Liver (tissue), 3 donors: Measurements from ENCODE around the gene PHB1.

ENCODE experiments used
- CTCF ChIP-seq: fragments of 150-350 bp; IDR thresholded peaks from 2 replicates; pipeline ENCODE4 v1.5.1; 2017; ENCODE audit warnings: improper control_type of control experiment, low read depth, low read length; ENCODE audit not compliant: missing input control
- JUND ChIP-seq, 2 donors: IDR thresholded peaks; 2 replicates each; pipeline ENCODE4 v1.6.1; 2016; ENCODE audit warnings: antibody characterized with exemption in 2 of 2
- RAD21 ChIP-seq, 2 donors: IDR thresholded peaks; 2 replicates each; pipeline ENCODE4 v1.6.1; 2016; ENCODE audit warnings: antibody characterized with exemption in 2 of 2, mild to moderate bottlenecking in 2 of 2
- REST ChIP-seq: IDR thresholded peaks from 2 replicates; pipeline ENCODE4 v1.6.1; 2016; ENCODE audit warnings: antibody characterized with exemption, mild to moderate bottlenecking
- SP1 ChIP-seq: IDR thresholded peaks from 2 replicates; pipeline ENCODE4 v1.6.1; 2018; ENCODE audit warnings: antibody characterized with exemption, mild to moderate bottlenecking
- donor health status: healthy.
- donor health status: healthy.

DNA sequence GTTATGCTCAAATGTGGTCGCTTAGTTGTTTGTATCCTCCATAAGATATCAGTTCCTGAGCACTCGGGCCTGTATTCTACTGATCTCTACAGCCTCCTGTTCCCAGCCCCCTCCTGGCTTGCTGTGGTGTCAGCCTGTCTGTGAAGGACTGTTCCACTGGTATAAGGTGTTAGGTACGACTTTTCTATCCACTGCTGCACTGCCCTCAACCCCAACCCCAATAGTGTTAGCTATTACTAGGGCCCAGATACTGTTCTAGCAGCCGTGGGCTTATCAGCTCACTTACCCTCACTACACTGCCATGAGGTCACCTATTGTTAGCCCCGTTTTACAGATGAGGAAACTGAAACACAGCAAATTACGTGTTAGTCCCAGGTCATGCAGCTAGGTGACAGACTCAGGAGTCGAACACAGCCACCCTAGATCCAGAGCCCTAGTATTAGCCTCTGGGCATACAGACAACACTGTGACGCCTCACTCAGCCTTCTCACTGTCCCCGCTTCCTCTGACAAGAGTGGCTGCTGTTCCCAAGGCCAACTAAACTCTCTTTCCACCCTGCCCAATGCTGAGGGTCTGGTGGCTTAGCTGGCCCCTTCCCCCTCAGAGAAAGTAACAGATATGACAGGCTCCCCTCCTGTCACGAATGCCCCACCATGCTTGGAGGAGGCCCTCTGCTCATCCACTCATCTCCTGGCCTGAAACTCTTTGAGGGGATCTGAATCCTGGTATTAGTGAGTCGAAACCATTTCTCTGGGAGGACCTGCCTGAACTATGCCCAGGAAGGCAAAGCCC lies 27.0 kb downstream of the PHB1 start:
- TF ChIP-seq CTCF (no peak), RAD21 (IDR thresholded peaks at IDR 0.05) (no peak), REST (no peak), SP1 (no peak), JUND (IDR thresholded peaks at IDR 0.05) (no peak)
